WI38 (cell line): ENCODE data around the gene DISC1.

Experiments
- H3K4me3 ChIP-seq: 2 replicates; pipeline ENCODE4 v1.5.1; 2011; ENCODE audit warnings: low read depth, mild to moderate bottlenecking, control low read depth, low read length
- CTCF ChIP-seq: IDR thresholded peaks from 2 replicates; pipeline ENCODE4 v1.5.1; 2012; ENCODE audit warnings: low read depth, mild to moderate bottlenecking, control low read depth, low read length

Gene DISC1

GRCh38 chr1:231600458-231600976 lies 26.1 kb upstream of the DISC1 start:
- TF ChIP-seq CTCF, result no peak
- no peak overlapping the region for H3K4me3 ChIP-seq

- no peak for TF ChIP-seq CTCF
- no peak overlapping the region for H3K4me3 ChIP-seq
These were observed 24.5 kb upstream of the DISC1 start for GRCh38 chr1:231601824-231602672.

GRCh38 chr1:231602673-231602984 lies 24.0 kb upstream of the DISC1 start:
- no peak for TF ChIP-seq CTCF
- H3K4me3 ChIP-seq, result no peak overlapping the region

GRCh38 chr1:231603598-231604275 lies 22.9 kb upstream of the DISC1 start:
- H3K4me3 ChIP-seq, result peak overlapping the region; percentile 54
- peak; percentile 50 for TF ChIP-seq CTCF

GRCh38 chr1:231604276-231604621 lies 22.3 kb upstream of the DISC1 start:
- no peak for TF ChIP-seq CTCF
- no peak overlapping the region for H3K4me3 ChIP-seq

- TF ChIP-seq CTCF, result no peak
- no peak overlapping the region for H3K4me3 ChIP-seq
These were observed 21.2 kb upstream of the DISC1 start for GRCh38 chr1:231605149-231606100.
